KMS-11 (cell line): Measurements from ENCODE around the gene PTPRN2.

Source experiments
- H2AFZ ChIP-seq: fragments of 200-600 bp; sonication (generic); 2 replicates; pipeline ENCODE4 v1.6.1; 2016; ENCODE audit warnings: antibody characterized with exemption, mixed run types, low read depth
- H3K27ac ChIP-seq: fragments of 200-600 bp; sonication (generic); 2 replicates; pipeline ENCODE4 v1.6.1; 2016; ENCODE audit warnings: mild to moderate bottlenecking, mixed run types
- H3K27me3 ChIP-seq: fragments of 200-600 bp; sonication (generic); 2 replicates; pipeline ENCODE4 v1.6.1; 2017; ENCODE audit warnings: mild to moderate bottlenecking, low read depth, mixed run types, moderate library complexity; ENCODE audit not compliant: insufficient read depth
- H3K36me3 ChIP-seq: fragments of 200-600 bp; sonication (generic); 2 replicates; pipeline ENCODE4 v1.6.1; 2017; ENCODE audit warnings: mild to moderate bottlenecking, mixed run types; ENCODE audit not compliant: insufficient read depth
- H3K4me1 ChIP-seq: fragments of 200-600 bp; sonication (generic); 2 replicates; pipeline ENCODE4 v1.6.1; 2016; ENCODE audit warnings: mild to moderate bottlenecking, low read depth, mixed run types; ENCODE audit not compliant: poor library complexity, severe bottlenecking
- H3K4me2 ChIP-seq: fragments of 200-600 bp; sonication (generic); 2 replicates; pipeline ENCODE4 v1.7.0; 2016; ENCODE audit warnings: mild to moderate bottlenecking, mixed run types
- H3K4me3 ChIP-seq: fragments of 200-600 bp; sonication (generic); IDR thresholded peaks from 2 replicates; pipeline ENCODE4 v1.6.1; 2017; ENCODE audit warnings: low read depth, low read length, mixed read lengths; ENCODE audit not compliant: insufficient read depth
- H3K79me2 ChIP-seq: fragments of 200-600 bp; sonication (generic); 2 replicates; pipeline ENCODE4 v1.6.1; 2016; ENCODE audit warnings: low read depth, mixed run types; ENCODE audit not compliant: insufficient read depth
- H3K9ac ChIP-seq: fragments of 200-600 bp; sonication (generic); 2 replicates; pipeline ENCODE4 v1.6.1; 2016; ENCODE audit warnings: mild to moderate bottlenecking, mixed run types
- H4K20me1 ChIP-seq: fragments of 200-600 bp; sonication (generic); 2 replicates; pipeline ENCODE4 v1.6.1; 2016; ENCODE audit warnings: mild to moderate bottlenecking, mixed run types; ENCODE audit not compliant: insufficient read depth
- CTCF ChIP-seq: fragments of 200-600 bp; sonication (generic); conservative IDR thresholded peaks from 2 replicates; pipeline ENCODE4 v1.6.1; 2017; ENCODE audit warnings: low read depth, mild to moderate bottlenecking, antibody characterized with exemption, low read length, moderate library complexity, mixed read lengths

PTPRN2 gene

DNA sequence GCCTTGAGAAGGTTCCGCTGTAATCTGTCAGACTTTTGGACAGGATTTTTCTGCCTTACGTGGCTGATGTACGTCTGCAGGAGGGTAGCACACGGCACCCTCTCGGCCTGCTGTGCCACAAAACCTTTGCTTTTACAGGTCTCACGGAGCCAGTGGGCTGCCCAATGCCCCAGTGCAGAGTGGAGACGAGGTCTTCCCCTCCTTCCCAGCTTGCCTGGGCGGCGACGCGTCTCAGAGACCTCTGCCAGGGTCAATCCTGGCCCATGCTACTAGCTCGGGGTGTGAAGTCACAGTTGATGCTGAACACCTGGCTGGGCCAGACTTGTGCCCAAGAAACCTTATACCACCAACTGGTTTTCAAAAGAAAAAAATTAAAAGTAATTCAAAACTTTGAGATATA lies 724.4 kb downstream of the PTPRN2 start:
- Histone ChIP-seq H3K79me2 (no peaks in the 10 kb centered on the region), H2AFZ (no peak overlapping the region), H3K27me3 (peaks cover 12% of the 10 kb centered on the region; the same call in 1 of the 2 replicates), H3K27ac (no peak overlapping the region), H3K9ac (no peak overlapping the region), H3K4me1 (no peaks in the 10 kb centered on the region), H3K36me3 (no peaks in the 10 kb centered on the region), H4K20me1 (no peaks in the 10 kb centered on the region), H3K4me3 (no peak overlapping the region), H3K4me2 (no peak overlapping the region)
- TF ChIP-seq CTCF, result no peak

- H2AFZ ChIP-seq, result no peak overlapping the region
- no peaks in the 10 kb centered on the region for H3K4me1 ChIP-seq
- H3K4me2 ChIP-seq, result no peak overlapping the region
- TF ChIP-seq CTCF, result no peak
- no peak overlapping the region for H3K4me3 ChIP-seq
- no peak overlapping the region for H3K9ac ChIP-seq
- H3K27ac ChIP-seq, result no peak overlapping the region
- no peaks in the 10 kb centered on the region for H3K79me2 ChIP-seq
- peaks cover 12% of the 10 kb centered on the region; the same call in 1 of the 2 replicates for H3K27me3 ChIP-seq
- H3K36me3 ChIP-seq, result no peaks in the 10 kb centered on the region
- no peaks in the 10 kb centered on the region for H4K20me1 ChIP-seq
Measured at GRCh38 chr7:157862731-157863130, 724.9 kb downstream of the PTPRN2 start.

- H3K36me3 ChIP-seq, result no peaks in the 10 kb centered on the region
- no peaks in the 10 kb centered on the region for H3K79me2 ChIP-seq
- no peaks in the 10 kb centered on the region for H3K4me1 ChIP-seq
- H3K27ac ChIP-seq, result no peak overlapping the region
- TF ChIP-seq CTCF, result no peak
- no peak overlapping the region for H3K4me3 ChIP-seq
- peaks cover 12% of the 10 kb centered on the region; the same call in 1 of the 2 replicates for H3K27me3 ChIP-seq
- no peaks in the 10 kb centered on the region for H4K20me1 ChIP-seq
- no peak overlapping the region for H3K4me2 ChIP-seq
- no peak overlapping the region for H3K9ac ChIP-seq
- H2AFZ ChIP-seq, result no peak overlapping the region
Measured at GRCh38 chr7:157861551-157861950, 726.1 kb downstream of the PTPRN2 start.

DNA sequence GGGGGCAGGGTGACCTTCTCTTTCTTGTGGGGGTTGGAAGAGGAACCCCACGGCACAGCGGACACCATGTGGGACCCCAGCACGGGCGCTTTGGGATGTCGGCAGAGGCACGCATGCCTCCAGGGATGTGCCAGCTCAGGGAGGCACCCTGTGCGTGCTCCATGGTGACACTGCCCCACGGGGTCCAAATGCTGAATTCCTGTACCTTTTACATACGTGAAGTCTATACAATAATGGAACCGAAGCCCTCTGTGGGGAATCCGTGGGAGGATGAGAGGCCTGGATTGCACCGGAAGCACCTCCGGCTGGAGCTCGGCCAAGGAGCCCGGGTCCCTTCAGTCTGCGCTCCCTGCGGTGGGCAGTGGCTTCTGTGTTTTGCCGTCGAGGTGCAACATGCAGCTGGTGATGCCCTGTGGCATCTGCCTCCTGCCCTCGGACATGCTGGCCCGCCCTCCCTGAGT lies 726.6 kb downstream of the PTPRN2 start:
- H2AFZ ChIP-seq, result no peak overlapping the region
- no peaks in the 10 kb centered on the region for H3K4me1 ChIP-seq
- peaks cover 17% of the 10 kb centered on the region; the same call in 1 of the 2 replicates for H3K27me3 ChIP-seq
- no peak overlapping the region for H3K4me2 ChIP-seq
- no peaks in the 10 kb centered on the region for H4K20me1 ChIP-seq
- no peaks in the 10 kb centered on the region for H3K36me3 ChIP-seq
- TF ChIP-seq CTCF, result no peak
- H3K9ac ChIP-seq, result no peak overlapping the region
- H3K79me2 ChIP-seq, result no peaks in the 10 kb centered on the region
- H3K4me3 ChIP-seq, result no peak overlapping the region
- H3K27ac ChIP-seq, result no peak overlapping the region
